Type B pancreatic cell (in vitro differentiated cells): ENCODE results near the gene TMEM272. TPM values are rescaled to one million over a fixed set of nuclear protein-coding genes. Genes with fewer than 3 reads are reported as not detected.

ENCODE experiments used
- DNase-seq: peaks from one replicate; pipeline ENCODE4 v3.0.0; 2021; ENCODE audit warnings: mixed read lengths; ENCODE audit not compliant: unreplicated experiment; ENCODE audit errors: extremely low spot score
- H3K27ac Mint-ChIP-seq: 2 replicates; pipeline ENCODE4 v1.8.0; 2021; ENCODE audit warnings: mild to moderate bottlenecking, mixed read lengths
- H3K27me3 Mint-ChIP-seq: 2 replicates; pipeline ENCODE4 v1.8.0; 2021; ENCODE audit warnings: mixed read lengths
- H3K36me3 Mint-ChIP-seq: 2 replicates; pipeline ENCODE4 v1.8.0; 2021; ENCODE audit warnings: mixed read lengths
- H3K4me1 Mint-ChIP-seq: one replicate; pipeline ENCODE4 v1.8.0; 2021; ENCODE audit warnings: mixed read lengths; ENCODE audit not compliant: unreplicated experiment
- H3K4me3 Mint-ChIP-seq: 2 replicates; pipeline ENCODE4 v1.8.0; 2021; ENCODE audit warnings: mild to moderate bottlenecking, mixed read lengths
- H3K9me3 Mint-ChIP-seq: 2 replicates; pipeline ENCODE4 v1.8.0; 2021; ENCODE audit warnings: mixed read lengths
- CTCF ChIP-seq: fragments of 200-600 bp; sonication (generic); conservative IDR thresholded peaks from 2 replicates; pipeline ENCODE4 v1.5.0; 2021; ENCODE audit warnings: antibody characterized with exemption, mild to moderate bottlenecking
- total RNA-seq: library from RNA; stranded (reverse); gene quantifications from 2 replicates; pipeline ENCODE4 v1.2.1, GENCODE V29; 2021; ENCODE audit warnings: low replicate concordance

The TMEM272 gene
- total RNA-seq, 1 donor from 2014 or later = 0.63 TPM

DNA sequence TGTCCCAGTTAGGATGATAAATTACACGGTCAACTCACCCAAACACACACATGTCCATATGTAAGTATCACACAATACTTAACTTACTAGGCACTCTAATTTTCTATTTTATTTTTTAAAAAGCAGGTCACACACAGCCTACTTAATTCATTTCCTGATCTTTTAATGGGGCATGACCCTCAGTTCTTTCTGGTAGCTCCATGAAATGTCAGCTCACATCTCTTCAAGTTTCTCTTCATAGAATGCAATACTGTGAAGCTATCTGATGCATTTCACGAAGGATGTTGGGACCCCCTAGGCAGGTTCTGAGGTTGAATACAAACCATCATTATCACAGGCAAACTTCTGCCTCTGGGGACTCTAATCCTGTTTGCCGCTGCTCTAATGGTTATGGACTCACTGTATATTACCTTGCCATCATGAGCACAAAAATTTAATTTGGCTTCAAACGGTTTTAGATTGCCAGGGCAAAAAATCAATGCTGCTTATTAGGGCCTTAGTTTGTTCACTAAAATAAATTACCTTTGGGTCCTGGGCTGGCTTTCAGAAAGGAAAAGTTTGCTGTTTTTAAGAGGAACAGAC lies 24.9 kb downstream of the TMEM272 start:
- H3K36me3 Mint-ChIP-seq = no peaks in the 10 kb centered on the region
- H3K4me1 Mint-ChIP-seq = peaks cover 8% of the 10 kb centered on the region
- no peak for TF ChIP-seq CTCF
- no peak overlapping the region for H3K27ac Mint-ChIP-seq
- H3K9me3 Mint-ChIP-seq = no peaks in the 10 kb centered on the region
- peaks cover 11% of the 10 kb centered on the region for H3K27me3 Mint-ChIP-seq
- no peak for DNase-seq
- no peak overlapping the region for H3K4me3 Mint-ChIP-seq

GRCh38 chr13:51819544-51819943 lies 25.4 kb downstream of the TMEM272 start:
- Mint-ChIP-seq H3K27ac (no peak overlapping the region), H3K4me1 (peaks cover 12% of the 10 kb centered on the region), H3K9me3 (no peaks in the 10 kb centered on the region), H3K4me3 (no peak overlapping the region), H3K36me3 (no peaks in the 10 kb centered on the region), H3K27me3 (peaks cover 11% of the 10 kb centered on the region)
- DNase-seq = no peak
- no peak for TF ChIP-seq CTCF

DNA sequence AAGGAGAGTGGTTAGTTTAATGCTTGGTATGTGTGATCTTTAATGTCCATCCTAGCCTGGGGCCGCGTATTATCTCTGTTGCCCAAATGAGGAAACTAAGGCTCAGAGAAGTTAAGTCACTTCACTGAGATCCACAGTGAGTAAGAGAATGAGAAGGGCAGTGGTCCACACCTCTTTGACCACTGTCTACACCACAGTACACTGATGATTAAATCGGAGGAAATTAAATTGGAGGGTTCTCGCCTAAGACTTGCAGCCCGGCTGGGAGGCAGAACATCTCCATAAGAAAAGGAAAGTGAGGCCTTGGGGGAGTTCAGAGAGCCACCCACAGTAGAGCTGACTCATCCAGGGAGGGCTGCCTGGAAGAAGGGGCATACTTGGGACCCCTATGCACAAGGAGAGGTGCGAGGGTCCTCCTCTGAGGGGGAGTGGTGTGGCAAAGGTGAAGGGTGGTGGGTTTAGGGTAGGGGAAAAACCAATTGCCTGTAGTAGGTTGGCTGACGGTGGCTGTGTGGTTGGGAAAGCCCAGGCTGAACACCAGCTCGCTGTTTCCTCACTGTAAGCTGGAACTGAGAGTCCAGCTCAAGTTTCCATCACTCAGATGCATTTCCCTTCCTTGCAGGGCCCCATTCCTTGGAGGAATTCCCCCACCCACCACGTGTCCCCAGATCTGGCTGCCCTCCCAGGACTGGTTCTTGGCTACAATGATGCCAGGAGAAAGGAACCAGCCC lies 26.0 kb downstream of the TMEM272 start:
- H3K4me3 Mint-ChIP-seq = no peak overlapping the region
- peaks cover 11% of the 10 kb centered on the region for H3K27me3 Mint-ChIP-seq
- DNase-seq = no peak
- no peak overlapping the region for H3K27ac Mint-ChIP-seq
- TF ChIP-seq CTCF = no peak
- peaks cover 12% of the 10 kb centered on the region for H3K4me1 Mint-ChIP-seq
- H3K36me3 Mint-ChIP-seq = no peaks in the 10 kb centered on the region
- no peaks in the 10 kb centered on the region for H3K9me3 Mint-ChIP-seq

DNA sequence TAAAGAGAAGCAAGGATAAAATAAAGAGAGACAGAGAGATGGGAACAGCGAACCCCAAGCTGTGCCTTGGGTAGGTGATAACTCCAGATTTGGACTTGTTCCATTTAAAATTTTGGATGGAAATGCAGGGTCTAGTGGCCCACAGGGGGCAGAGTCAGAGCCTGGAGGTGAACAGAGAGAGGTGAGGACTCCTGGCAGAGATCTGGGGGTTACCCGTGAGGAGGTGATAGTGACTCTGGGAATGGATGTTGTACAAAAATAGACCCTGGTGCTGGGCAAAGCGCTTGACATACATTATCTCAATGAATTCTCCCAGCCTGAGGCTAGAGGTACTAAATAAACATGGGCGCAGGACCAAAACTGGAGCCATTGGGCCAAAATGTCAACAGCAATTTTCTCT lies 26.7 kb downstream of the TMEM272 start:
- Mint-ChIP-seq H3K4me3 (no peak overlapping the region), H3K36me3 (no peaks in the 10 kb centered on the region), H3K27ac (no peak overlapping the region), H3K27me3 (peaks cover 11% of the 10 kb centered on the region), H3K9me3 (no peaks in the 10 kb centered on the region), H3K4me1 (peaks cover 12% of the 10 kb centered on the region)
- DNase-seq = no peak
- TF ChIP-seq CTCF = no peak

DNA sequence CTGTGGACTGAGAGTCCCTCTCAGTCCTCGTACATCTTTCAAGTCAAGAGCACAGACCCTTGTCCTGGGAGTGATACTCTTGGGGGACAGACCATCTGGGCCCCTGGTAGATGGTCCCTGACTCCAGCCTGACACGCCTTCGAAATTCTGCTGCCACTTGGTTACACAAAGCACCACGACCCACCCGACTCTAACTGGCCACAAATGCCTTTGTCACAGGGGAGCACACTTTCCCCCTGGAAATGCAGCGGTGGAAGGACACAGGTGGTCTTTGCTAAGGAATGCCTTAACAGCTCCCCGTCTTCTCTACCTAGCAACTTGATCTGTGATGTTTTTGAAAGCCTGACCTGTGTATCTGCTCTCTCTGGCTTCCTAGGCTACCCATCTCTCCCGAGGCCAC lies 27.3 kb downstream of the TMEM272 start:
- no peak overlapping the region for H3K4me3 Mint-ChIP-seq
- H3K27me3 Mint-ChIP-seq = peaks cover 11% of the 10 kb centered on the region
- H3K27ac Mint-ChIP-seq = no peak overlapping the region

More for the DNA sequence above, 27.3 kb downstream of the TMEM272 start:
- no peak for DNase-seq
- TF ChIP-seq CTCF = no peak
- H3K9me3 Mint-ChIP-seq = no peaks in the 10 kb centered on the region
- H3K36me3 Mint-ChIP-seq = no peaks in the 10 kb centered on the region
- H3K4me1 Mint-ChIP-seq = peaks cover 12% of the 10 kb centered on the region
